Epidermal melanocyte (primary cell): ENCODE measurements around the gene USP2.

Experiments used
- DNase-seq: peaks from one replicate; pipeline ENCODE4 v3.0.0; 2011; ENCODE audit warnings: low spot score; ENCODE audit not compliant: insufficient read length

The USP2 gene

GRCh38 chr11:119342362-119343130 lies 38.9 kb downstream of the USP2 start:
- peak; percentile 10 for DNase-seq

GRCh38 chr11:119342023-119342300 lies 39.5 kb downstream of the USP2 start:
- peak; percentile 12 for DNase-seq

- DNase-seq, result peak; percentile 13
Measured at GRCh38 chr11:119341222-119342022, 40.1 kb downstream of the USP2 start.

GRCh38 chr11:119340335-119341221 lies 40.9 kb downstream of the USP2 start, which contains the start of gene C1QTNF5:
TSS of gene C1QTNF5 (minus strand) at chr11:119340883. CDS start at chr11:119340397, 486 bp downstream.
- DNase-seq, result peak; percentile 84

- peak; percentile 74 for DNase-seq
Measured at GRCh38 chr11:119339589-119340334, 41.7 kb downstream of the USP2 start.

GRCh38 chr11:119338965-119339588 lies 42.4 kb downstream of the USP2 start:
- DNase-seq, result peak; percentile 7

- DNase-seq, result peak; percentile 90
Measured at GRCh38 chr11:119338318-119338890, 43.1 kb downstream of the USP2 start.

- peak; percentile 14 for DNase-seq
Measured at GRCh38 chr11:119337581-119338317, 43.7 kb downstream of the USP2 start.

GRCh38 chr11:119336744-119337469 lies 44.6 kb downstream of the USP2 start:
- DNase-seq, result peak; percentile 9

GRCh38 chr11:119335655-119336543 lies 45.6 kb downstream of the USP2 start:
- DNase-seq, result peak; percentile 7

- no peak for DNase-seq
Measured at GRCh38 chr11:119335091-119335654, 46.3 kb downstream of the USP2 start.

- DNase-seq, result peak; percentile 100
Measured at GRCh38 chr11:119334174-119334930, 47.1 kb downstream of the USP2 start, which contains the start of gene RNF26. TSS of gene RNF26 (plus strand) at chr11:119334527. CDS start at chr11:119335123, 596 bp downstream.

GRCh38 chr11:119332111-119332765 lies 49.3 kb downstream of the USP2 start:
- no peak for DNase-seq

- DNase-seq, result no peak
Measured at GRCh38 chr11:119330237-119330636, 51.3 kb downstream of the USP2 start.

- no peak for DNase-seq
Measured at GRCh38 chr11:119329320-119329719, 52.2 kb downstream of the USP2 start.

GRCh38 chr11:119324189-119324588 lies 57.3 kb downstream of the USP2 start:
- DNase-seq, result no peak
